Mucosa of descending colon (tissue), 3 donors: ENCODE data around the gene MAP3K5. TPM values are rescaled to one million over a fixed set of nuclear protein-coding genes. Genes with fewer than 3 reads are reported as not detected.

Experiments
- total RNA-seq, 3 donors: library from RNA; stranded (reverse); fragmentation: NEBNext Ultra II Directional in 2 of 3; extraction: Animal tissue kit (Norgen Biotek cat#: 25700) in 2 of 3; gene quantifications; one replicate each; pipeline versions ENCODE4 v1.2.1 to v1.2.4, GENCODE V29; 2021 to 2023
- donor health status: DM: no; HTN: no; CAD: no; lungs with moderate emphysema.
- donor health status: DM: no; HTN: no; CAD: no.
- donor health status: DM: no; HTN: yes; CAD: no.

Gene MAP3K5
- total RNA-seq, 3 donors from 2014 or later: 12.6 to 18.2 (median 16.3) TPM

Other genes starting within 250 kb of the MAP3K5 start
- gene MAP7, start 242.1 kb downstream of the MAP3K5 start, total RNA-seq: 10 to 100 TPM; 28.4 to 80.5 (median 68.6) TPM
- gene PEX7, start 30.1 kb upstream of the MAP3K5 start, total RNA-seq: 10 to 100 TPM in 2 of 3 donors, 1 to 10 TPM in 1; 4.3 to 10.7 (median 10.2) TPM
- under 1 TPM; 0.12 to 0.92 (median 0.19) TPM for gene SLC35D3, start 129.8 kb upstream of the MAP3K5 start, total RNA-seq